G401 (cell line): ENCODE measurements around the gene CDK5RAP2. TPM values are rescaled to one million over a fixed set of nuclear protein-coding genes. Genes with fewer than 3 reads are reported as not detected.
"Not testable (repeated sequence)": the region's sequence is repeated elsewhere in the genome, so short reads cannot be mapped to it uniquely, and the experiment has no call there.

ENCODE experiments used
- DNase-seq: peaks from one replicate; pipeline ENCODE4 v3.0.0-alpha.2; 2015; ENCODE audit warnings: low spot score
- in situ Hi-C: cut with HindIII; loops from 2 replicates; pipeline ENCODE4 v1.10.0; 2016; ENCODE audit warnings: low sequenced_read_pairs, mixed read lengths
- total RNA-seq: library from RNA; depleted of rRNA; stranded (reverse); fragments of >200 nt; shearing (Covaris generic); gene quantifications from 2 replicates; pipeline ENCODE4 v1.2.3, GENCODE V29; 2014

The CDK5RAP2 gene
- total RNA-seq, 1 experiment from 2014 or later, result 54.8 TPM

GRCh38 chr9:120482424-120483186 lies 97.4 kb downstream of the CDK5RAP2 start:
- DNase-seq, result peak; percentile 69
- in situ Hi-C loops, result no loop called here

DNA sequence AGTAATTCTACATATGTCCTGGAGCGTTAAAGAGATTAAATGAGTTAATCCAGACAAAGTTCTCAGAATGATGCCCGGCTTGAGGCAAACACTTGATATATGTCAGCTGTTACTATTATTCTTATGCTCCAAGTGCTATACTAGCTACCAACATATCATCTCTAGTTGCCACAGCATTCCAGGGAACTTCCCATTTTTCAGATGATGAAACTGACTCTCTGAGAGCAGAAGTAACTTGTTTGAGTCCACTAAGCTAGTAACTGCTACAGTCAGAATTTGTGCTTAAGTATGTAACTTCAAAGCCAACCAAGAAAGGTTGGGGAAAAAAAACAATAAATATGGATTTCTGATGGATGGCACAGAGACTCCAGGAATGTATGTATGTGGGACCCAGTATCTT lies 98.1 kb downstream of the CDK5RAP2 start:
- in situ Hi-C loops, result no loop called here

GRCh38 chr9:120481248-120481647 lies 98.7 kb downstream of the CDK5RAP2 start:
- DNase-seq, result no peak
- in situ Hi-C loops, result no loop called here

More for the DNA sequence above, 98.1 kb downstream of the CDK5RAP2 start:
- no peak for DNase-seq

GRCh38 chr9:120480707-120481106 lies 99.3 kb downstream of the CDK5RAP2 start:
- DNase-seq, result peak; percentile 54
- in situ Hi-C loops, result no loop called here

DNA sequence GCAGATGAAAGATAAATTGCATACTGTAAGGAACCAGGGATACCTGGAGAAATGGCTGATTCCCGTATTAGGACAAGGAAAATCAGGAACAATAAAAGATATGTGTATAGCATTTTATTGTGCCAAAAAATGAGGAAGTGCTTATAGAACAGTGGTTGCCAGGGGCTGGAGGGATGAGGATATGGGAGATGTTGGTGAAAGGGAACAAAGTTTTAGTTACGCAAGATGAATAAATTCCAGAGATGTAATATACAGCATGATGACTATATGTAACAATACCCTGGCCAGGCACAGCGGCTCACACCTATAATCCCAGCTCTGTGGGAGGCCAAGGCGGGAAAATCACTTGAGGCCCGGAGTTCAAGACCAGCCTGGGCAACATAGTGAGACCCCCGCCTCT lies 101.8 kb downstream of the CDK5RAP2 start:
- in situ Hi-C loops, result no loop called here
- no peak for DNase-seq

DNA sequence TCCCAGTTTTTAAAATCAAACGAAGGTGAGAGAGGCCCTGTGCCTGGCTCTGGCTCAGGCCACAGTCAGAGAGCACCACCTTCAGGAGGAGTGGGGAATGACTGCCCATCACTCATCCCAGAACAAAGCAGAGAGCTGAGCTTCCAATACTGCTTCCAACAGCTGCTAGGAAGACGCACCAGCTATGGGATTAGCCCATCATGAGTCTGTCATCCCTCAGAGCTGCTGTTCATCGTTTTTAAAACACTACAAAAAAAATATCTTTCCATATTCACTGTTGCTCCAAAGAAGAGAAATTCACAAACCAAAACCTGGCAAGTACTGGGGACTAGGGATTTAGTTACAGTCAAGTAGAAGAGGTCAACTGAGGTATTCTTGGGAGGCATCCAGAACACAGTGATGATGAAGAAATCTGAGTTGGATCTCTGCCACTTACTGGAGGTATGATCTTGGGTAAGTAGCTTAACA lies 102.4 kb downstream of the CDK5RAP2 start:
- in situ Hi-C loops, result no loop called here
- peak; percentile 68 for DNase-seq

DNA sequence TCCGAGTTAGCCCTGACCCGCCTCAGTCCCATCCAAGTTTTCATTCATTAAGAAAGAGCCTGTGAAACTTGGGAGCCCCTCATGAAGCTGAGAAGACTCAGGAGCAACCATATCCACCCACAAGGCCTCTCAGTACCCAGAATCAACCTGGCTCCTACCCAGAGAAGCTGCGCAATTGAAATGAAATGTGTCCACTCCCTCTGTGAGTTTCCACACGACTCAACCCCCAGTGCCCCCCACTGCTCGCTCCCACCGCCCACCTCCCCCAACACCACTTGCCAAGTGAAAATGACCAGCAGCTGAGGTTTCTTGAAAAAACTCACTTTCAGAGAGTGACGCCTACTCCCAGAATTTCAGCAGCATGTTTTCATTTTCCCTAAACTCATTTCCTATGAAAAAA lies 104.6 kb downstream of the CDK5RAP2 start:
- in situ Hi-C loops, result no loop called here
- DNase-seq, result no peak

GRCh38 chr9:120474591-120475243 lies 105.2 kb downstream of the CDK5RAP2 start:
- DNase-seq, result no peak
- in situ Hi-C loops, result no loop called here

DNA sequence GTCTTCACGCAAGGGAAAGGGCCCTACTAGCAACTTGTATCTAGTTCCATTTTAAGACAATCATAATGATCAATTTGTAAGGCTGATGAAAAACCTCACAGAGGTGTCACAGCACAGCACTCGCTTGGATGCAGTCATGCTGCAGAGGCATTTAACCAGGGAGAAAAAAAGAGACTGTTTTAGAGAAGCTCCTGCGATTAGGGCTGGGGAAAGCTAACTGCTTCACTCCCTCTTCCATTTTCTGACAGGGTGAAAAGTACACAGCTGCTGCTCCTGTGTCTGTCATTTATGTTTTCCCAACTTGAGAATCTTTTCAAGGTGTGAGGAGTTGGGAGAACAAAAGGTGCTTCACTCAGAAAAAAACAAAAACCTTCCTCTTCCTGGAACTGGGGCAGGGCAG lies 106.4 kb downstream of the CDK5RAP2 start:
- in situ Hi-C loops, result no loop called here
- no peak for DNase-seq

GRCh38 chr9:120465685-120466407 lies 114.1 kb downstream of the CDK5RAP2 start:
- DNase-seq, result no peak
- in situ Hi-C loops, result no loop called here

DNA sequence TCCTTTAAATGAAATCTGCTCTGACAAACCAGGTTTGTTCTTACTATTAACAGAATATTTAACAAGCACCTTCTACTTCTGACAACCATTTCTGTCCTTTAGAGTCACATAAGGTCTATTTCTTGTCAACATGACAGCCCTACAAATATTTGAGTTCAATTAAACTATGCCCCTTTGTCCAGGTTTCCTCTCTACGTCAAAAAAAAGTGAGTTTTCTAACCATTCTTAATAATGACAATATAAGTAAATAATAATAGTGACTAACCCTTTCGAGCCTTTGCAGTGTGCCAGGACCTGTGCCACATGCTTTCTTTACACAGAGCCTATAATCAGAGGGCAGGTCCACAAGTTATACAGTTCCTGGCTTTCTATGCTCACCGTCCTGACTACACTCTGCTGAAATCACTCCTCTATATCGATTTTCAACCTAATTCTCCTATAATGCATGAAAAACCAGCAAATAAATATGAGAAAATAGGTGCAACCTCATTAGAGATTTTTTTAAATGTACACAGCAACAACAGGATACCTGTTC lies 115.0 kb downstream of the CDK5RAP2 start:
- in situ Hi-C loops, result no loop called here
- no peak for DNase-seq

DNA sequence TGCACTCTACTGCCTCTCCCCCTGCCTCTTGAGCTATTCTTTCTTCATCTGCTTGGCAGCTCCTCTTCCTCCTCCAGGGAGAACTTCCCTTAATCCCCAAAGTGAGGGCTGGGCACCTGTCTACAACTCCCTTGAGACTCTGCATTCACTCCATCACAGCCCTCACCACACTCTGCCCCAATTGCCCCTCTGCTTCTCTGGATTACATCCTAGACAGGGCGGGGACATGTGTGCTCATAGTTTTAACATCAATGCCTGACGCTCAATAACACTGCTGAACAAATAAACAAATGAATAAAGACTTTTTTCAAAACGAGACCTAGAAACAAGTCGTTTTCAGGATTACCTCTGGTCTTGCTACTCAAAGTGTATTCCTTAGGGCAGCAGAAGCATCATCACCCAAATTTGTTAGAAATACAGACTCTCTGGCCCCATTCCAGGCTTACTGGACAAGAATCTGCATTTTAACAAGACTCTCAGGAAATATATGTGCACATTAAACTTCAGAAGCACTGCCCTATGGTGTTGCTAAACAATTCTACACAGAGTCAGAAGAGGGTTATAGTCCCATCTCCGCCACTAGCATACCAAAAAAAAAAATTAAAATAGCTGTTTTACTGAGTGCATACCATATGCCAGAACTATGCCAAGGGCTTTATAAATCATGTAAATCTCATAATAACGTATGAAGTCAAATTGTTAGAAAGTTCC lies 115.6 kb downstream of the CDK5RAP2 start:
- in situ Hi-C loops, result no loop called here

DNA sequence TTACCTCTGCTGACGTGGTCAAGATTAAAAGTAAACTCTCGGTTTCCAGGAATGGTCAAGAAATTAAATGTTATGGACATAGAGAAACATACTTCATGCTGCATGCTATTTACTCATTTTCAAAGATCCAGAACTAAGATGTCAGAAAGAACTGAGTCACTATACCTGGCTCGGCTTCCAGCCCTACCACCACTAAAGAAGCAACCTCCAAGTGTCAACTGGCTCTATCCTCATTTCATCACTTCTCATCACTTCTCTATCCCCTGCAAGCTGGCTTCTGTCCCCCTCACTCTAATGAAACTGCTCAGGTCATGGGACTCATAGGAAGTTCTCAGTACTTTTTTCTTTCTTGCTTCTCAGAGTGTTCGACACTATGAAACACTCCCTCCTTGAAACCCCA lies 116.2 kb downstream of the CDK5RAP2 start:
- in situ Hi-C loops, result no loop called here
- DNase-seq, result no peak

More for the DNA sequence above, 115.6 kb downstream of the CDK5RAP2 start:
- DNase-seq, result no peak

DNA sequence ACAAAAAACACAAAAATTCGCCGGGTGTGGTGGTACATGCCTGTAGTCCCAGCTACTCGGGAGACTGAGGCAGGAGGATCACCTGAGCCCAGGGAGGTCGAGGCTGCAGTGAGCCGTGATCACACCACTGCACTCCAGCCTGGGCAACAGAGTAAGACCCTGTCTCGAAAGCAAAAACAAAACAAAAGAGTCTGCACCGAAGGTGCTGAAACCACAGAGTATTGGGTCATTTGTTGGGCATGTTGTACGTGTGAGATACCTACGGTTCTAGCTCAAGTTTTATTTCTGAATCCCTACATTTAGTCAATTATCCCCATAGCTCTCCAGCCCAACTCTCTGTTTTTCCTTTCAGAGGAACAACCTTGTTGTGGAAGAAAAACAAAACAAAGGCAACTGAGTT lies 118.3 kb downstream of the CDK5RAP2 start:
- in situ Hi-C loops, result not testable (repeated sequence)

DNA sequence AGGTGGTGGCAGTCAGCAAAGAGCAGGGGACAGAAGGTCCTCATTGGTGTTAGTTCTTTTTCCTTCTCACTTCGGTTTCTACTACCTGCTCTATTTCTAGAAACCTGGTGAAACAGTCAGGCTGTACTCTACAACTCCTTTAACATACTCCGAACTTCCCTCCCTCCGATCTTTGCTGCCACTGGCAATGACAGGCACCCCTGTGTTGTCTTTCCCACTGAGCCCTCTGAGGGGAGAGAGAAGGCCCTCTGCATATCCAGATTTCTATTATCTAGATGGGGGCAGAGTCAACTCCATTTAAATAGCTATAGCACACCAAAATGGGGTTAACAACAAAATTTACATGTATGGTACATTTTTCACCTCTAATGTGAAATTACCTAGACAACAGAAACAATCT lies 123.7 kb downstream of the CDK5RAP2 start:
- in situ Hi-C loops, result no loop called here
- DNase-seq, result no peak

More for the DNA sequence above, 118.3 kb downstream of the CDK5RAP2 start:
- DNase-seq, result not testable (repeated sequence)

GRCh38 chr9:120454467-120454866 lies 125.5 kb downstream of the CDK5RAP2 start:
- in situ Hi-C loops, result no loop called here
- DNase-seq, result no peak

GRCh38 chr9:120453792-120454191 lies 126.2 kb downstream of the CDK5RAP2 start:
- no peak for DNase-seq
- in situ Hi-C loops, result no loop called here

GRCh38 chr9:120452631-120453030 lies 127.3 kb downstream of the CDK5RAP2 start:
- no peak for DNase-seq
- in situ Hi-C loops, result no loop called here

DNA sequence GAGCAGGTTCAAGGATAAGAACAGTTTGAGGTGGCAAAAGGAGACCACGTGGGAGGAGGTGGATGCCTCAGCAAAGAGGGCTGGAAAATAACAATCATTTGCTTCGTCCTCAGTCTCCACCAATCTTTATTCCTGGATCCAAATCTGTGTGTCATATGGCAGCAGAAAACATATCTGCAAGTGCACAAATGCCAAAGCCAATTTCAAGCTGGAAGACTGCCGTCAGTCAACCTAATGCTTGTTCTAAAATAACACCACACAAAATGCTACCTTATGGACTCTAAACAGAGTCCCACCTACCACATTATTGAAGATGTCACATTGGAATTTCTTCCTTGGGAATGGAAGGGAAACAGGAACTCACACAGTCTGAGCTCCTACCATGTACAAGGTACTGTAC lies 129.1 kb downstream of the CDK5RAP2 start:
- DNase-seq, result peak; percentile 42
- in situ Hi-C loops, result no loop called here
